Measurements from ENCODE around the gene RETREG1. TPM values are rescaled to one million over a fixed set of nuclear protein-coding genes. Genes with fewer than 3 reads are reported as not detected.
A peak's percentile ranks its signal among the peaks of the same experiment; 100 is the strongest.

RETREG1 gene
- total RNA-seq, 2 donors from 2014 or later, result 102 to 180 TPM

- Histone ChIP-seq H3K9me3 (no peaks in the 10 kb centered on the region), H3K27ac (no peak overlapping the region), H3K4me3 (no peak overlapping the region), H3K27me3 (no peaks in the 10 kb centered on the region), H3K36me3 (peaks cover 3% of the 10 kb centered on the region), H3K4me1 (peaks cover 0 to 30% of the 10 kb centered on the region in 2 donors)
- no peak for TF ChIP-seq CTCF (IDR thresholded peaks at IDR 0.05)
- no peak for DNase-seq (ENCODE audit: low spot score)
Observed at GRCh38 chr5:16471387-16471786, 145.4 kb downstream of the RETREG1 start.

- Histone ChIP-seq H3K4me3 (peak overlapping the region; percentile 68 to 95), H3K9me3 (no peaks in the 10 kb centered on the region), H3K36me3 (peaks cover 9% of the 10 kb centered on the region), H3K27me3 (no peaks in the 10 kb centered on the region), H3K27ac (peak overlapping the region; percentile 86 to 89), H3K4me1 (peaks cover 0 to 53% of the 10 kb centered on the region in 2 donors)
- no peak for DNase-seq (ENCODE audit: low spot score)
- TF ChIP-seq CTCF (IDR thresholded peaks at IDR 0.05), result no peak
Observed at GRCh38 chr5:16467363-16468219, 149.2 kb downstream of the RETREG1 start.

GRCh38 chr5:16465544-16466432 lies 151.0 kb downstream of the RETREG1 start, which contains the start of gene ZNF622:
TSS of gene ZNF622 (minus strand) at chr5:16465800. CDS start at chr5:16465665, 135 bp downstream.
- H3K27ac ChIP-seq, result peak within 1 kb of the TSS; percentile 86 to 89
- H3K4me3 ChIP-seq, result peak within 1 kb of the TSS; percentile 68 to 95
- DNase-seq (ENCODE audit: low spot score), result peak; percentile 93
- no peak for TF ChIP-seq CTCF (IDR thresholded peaks at IDR 0.05)
- H3K9me3 ChIP-seq, result no peaks in the 10 kb centered on the region
- H3K36me3 ChIP-seq, result peaks cover 27% of the 10 kb centered on the region
- no peaks in the 10 kb centered on the region for H3K27me3 ChIP-seq
- peaks cover 0 to 71% of the 10 kb centered on the region in 2 donors for H3K4me1 ChIP-seq

- Histone ChIP-seq H3K4me3 (peak overlapping the region; percentile 68 to 95), H3K27ac (peak overlapping the region; percentile 86 to 89), H3K9me3 (no peaks in the 10 kb centered on the region), H3K36me3 (peaks cover 31% of the 10 kb centered on the region), H3K27me3 (no peaks in the 10 kb centered on the region), H3K4me1 (peaks cover 0 to 77% of the 10 kb centered on the region in 2 donors)
- no peak for DNase-seq (ENCODE audit: low spot score)
- no peak for TF ChIP-seq CTCF (IDR thresholded peaks at IDR 0.05)
Observed at GRCh38 chr5:16464664-16465543, 151.9 kb downstream of the RETREG1 start.

- peaks cover 36% of the 10 kb centered on the region for H3K36me3 ChIP-seq
- no peaks in the 10 kb centered on the region for H3K27me3 ChIP-seq
- H3K4me3 ChIP-seq, result peak overlapping the region; percentile 68 to 95
- no peak for TF ChIP-seq CTCF (IDR thresholded peaks at IDR 0.05)
- H3K9me3 ChIP-seq, result no peaks in the 10 kb centered on the region
- DNase-seq (ENCODE audit: low spot score), result no peak
- peak overlapping the region in 1 of 2 donors; percentile 89 for H3K27ac ChIP-seq
- H3K4me1 ChIP-seq, result peaks cover 0 to 72% of the 10 kb centered on the region in 2 donors
Observed at GRCh38 chr5:16464231-16464630, 152.6 kb downstream of the RETREG1 start.
